H1 (cell line): ENCODE measurements around the gene PGM2L1.

ENCODE experiments used
- MAFK ChIP-seq: IDR thresholded peaks from 2 replicates; pipeline ENCODE4 v1.6.1; 2012; ENCODE audit warnings: low read depth, mild to moderate bottlenecking, improper control_type of control experiment, low read length
- NRF1 ChIP-seq: IDR thresholded peaks from 2 replicates; pipeline ENCODE4 v1.6.1; 2011; ENCODE audit warnings: mild to moderate bottlenecking, low read depth, low read length, improper control_type of control experiment
- PHF8 ChIP-seq: fragments of 200-600 bp; sonication (generic); conservative IDR thresholded peaks from 2 replicates; pipeline ENCODE4 v1.7.1; 2012; ENCODE audit warnings: low read depth, mild to moderate bottlenecking, inconsistent platforms, low read length, moderate library complexity
- POLR2A ChIP-seq, 2 experiments: IDR thresholded peaks; 1 replicate in 1 of 2; 2 replicates in 1 of 2; pipeline ENCODE4 v1.6.1; 2011; ENCODE audit warnings: low read depth in 2 of 2, low read length in 2 of 2, mild to moderate bottlenecking in 2 of 2; ENCODE audit errors: control extremely low read depth in 1 of 2
- TAF1 ChIP-seq: IDR thresholded peaks from 2 replicates; pipeline ENCODE4 v1.6.1; 2011; ENCODE audit warnings: mild to moderate bottlenecking, low read depth, low read length
- TEAD4 ChIP-seq: IDR thresholded peaks from 2 replicates; pipeline ENCODE4 v1.6.1; 2012; ENCODE audit warnings: low read depth, low read length, inconsistent platforms, mixed read lengths
- ZNF274 ChIP-seq: IDR thresholded peaks from 2 replicates; pipeline ENCODE4 v1.7.0; 2012; ENCODE audit warnings: low read length, borderline replicate concordance; ENCODE audit errors: extremely low read depth

- TF ChIP-seq TAF1 (no peak), NRF1 (no peak), ZNF274 (no peak), TEAD4 (no peak), PHF8 (no peak), POLR2A (IDR thresholded peaks at IDR 0.05; ENCODE audit: control extremely low read depth in 1 of 2, low read depth in 2 of 2, low read length in 2 of 2) (no peak), MAFK (no peak)
Measured at GRCh38 chr11:74282421-74282820, 115.8 kb downstream of the PGM2L1 start.
